Activated effector memory CD4-positive, alpha-beta T cell treated with Interleukin-2 at 50 U/mL for 16 hours (primary cell): ENCODE data around the gene OXNAD1.

ENCODE experiments used
- DNase-seq: peaks from one replicate; pipeline ENCODE4 v3.0.0-alpha.2; 2020

OXNAD1 gene

DNA sequence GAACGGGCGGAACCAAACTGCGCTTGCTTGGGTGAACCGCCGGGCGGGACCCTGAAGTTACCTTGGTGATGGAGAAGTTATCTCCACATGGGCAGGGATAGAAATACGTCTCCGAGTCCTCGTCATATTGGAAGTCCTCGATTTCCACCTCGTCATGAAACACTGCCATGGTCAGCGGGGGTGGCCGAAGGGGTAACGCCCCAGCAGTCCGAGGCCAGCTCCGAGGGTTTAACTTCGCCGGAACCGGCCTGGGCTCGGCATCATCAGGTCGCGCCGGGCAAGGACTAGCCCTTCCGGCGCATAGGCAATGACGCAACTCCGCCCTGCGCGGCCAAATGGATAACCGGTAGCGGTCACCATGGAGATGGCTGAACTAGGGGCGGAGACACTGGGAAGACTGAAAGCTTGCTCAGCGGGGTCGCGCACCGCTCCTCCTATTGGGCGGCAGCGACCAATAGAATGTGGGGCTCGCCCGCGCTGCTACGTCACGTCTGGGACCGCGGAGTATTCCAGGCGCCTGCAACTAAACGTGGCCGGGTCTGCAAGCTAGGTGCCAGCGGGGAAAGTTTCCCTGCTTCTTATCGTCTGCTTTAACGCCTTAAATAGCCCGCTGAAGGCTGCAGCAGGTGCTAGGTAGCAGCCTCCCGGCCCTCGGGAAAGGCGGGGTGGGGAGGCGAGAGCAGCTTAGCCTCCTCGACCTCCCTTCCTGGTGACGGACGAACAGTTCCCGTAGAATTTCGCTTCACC, at the start of gene OXNAD1, which contains the start of gene DPH3:
Gene OXNAD1, plus strand, starts transcription at position 505 of the 747 bp plus-strand sequence. CDS start 5,741 bp downstream, outside the sequence.
Gene DPH3, minus strand, starts transcription at position 236 of the 747 bp plus-strand sequence. Its CDS starts 67 bp downstream, at position 169.
- DNase-seq = peak; percentile 97

DNA sequence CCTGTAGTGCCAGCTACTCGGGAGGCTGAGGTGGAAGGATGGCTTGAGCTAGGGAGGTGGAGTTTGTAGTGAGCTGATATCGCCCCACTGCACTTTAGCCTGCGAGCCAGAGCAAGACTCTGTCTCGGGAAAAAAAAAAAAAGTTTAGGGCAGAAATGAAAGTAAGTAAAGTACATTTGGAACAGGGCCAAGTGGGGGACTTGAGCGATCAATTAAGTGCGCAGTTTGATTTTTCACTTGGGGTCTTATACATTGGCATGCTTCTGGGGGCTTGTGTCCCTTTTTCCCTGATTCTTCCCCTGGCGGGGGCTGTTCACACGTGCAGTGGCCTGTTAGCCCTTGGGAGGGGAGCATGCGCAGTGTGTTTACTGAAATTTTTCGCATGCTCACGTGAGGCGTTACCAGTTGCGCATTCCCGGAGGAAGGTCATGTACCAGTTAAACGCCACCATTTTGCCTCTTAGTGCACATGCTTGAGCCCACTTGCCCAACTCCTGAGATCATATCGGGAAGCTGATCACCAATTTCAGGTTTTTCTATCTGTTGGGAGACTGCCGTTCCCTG, 48.6 kb upstream of the OXNAD1 start:
- no peak for DNase-seq

GRCh38 chr3:16219777-16220176, 45.2 kb upstream of the OXNAD1 start:
- DNase-seq = no peak

DNA sequence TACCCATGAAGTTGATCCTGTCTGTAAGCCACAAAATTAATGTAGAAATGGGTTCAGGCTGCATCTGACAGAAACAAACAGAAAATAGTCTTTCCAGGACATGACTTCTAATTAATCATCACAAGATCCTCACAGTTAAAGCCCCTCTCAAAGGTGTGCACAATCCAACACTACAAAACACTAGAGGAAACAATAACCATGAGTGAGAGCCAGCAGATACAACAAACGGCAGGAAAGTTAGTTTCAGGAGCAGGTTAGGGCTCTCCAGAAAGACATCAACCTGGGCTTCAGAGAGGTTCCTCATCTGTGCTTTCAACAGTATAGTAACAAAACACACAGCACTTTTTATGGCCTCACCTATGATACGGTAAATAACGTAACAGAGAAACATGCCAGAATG, 43.0 kb upstream of the OXNAD1 start:
- DNase-seq = no peak

- no peak for DNase-seq
These were observed 42.5 kb upstream of the OXNAD1 start for GRCh38 chr3:16222547-16222946.

GRCh38 chr3:16224325-16224724, 40.7 kb upstream of the OXNAD1 start:
- no peak for DNase-seq

DNA sequence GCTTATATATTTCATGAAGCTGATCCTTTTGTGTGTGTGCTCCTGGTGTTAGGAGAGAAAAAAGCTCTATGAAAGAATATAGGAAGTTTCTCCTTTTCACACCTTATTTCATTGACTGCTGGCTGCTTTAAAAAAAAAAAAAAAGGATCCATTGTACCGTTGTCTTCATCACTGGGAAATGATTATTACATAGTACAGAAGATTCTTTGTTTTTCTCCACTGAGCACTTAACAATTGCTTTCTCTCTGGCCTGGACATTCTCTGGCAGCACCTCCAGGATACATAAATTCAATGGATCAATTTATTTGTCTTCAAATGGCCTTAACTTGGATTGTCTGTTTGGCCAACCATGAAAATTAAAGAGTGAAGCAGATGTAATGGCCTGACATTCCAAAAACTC, 37.4 kb upstream of the OXNAD1 start:
- DNase-seq = no peak

GRCh38 chr3:16229681-16230080, 35.3 kb upstream of the OXNAD1 start:
- no peak for DNase-seq

DNA sequence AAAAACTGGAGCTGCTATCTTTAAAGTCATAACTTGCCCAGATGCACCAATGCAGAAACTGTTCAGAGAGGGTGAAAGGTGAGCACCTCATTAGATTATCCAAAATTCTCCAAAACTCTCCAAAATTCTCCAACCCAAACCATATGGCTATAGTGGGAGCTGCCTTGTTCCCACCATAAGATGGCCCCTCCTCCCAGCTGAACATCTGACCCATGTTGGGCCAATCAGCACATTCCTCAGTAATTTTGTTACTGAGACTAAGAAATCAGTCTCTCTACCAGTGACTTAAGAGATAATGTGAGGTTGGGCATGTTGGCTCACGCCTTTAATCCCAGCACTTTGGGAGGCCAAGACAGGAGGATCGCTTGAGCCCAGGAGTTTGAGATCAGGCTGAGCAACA, 33.0 kb upstream of the OXNAD1 start:
- DNase-seq = no peak

- no peak for DNase-seq
These were observed 31.2 kb upstream of the OXNAD1 start for GRCh38 chr3:16233806-16234205.

DNA sequence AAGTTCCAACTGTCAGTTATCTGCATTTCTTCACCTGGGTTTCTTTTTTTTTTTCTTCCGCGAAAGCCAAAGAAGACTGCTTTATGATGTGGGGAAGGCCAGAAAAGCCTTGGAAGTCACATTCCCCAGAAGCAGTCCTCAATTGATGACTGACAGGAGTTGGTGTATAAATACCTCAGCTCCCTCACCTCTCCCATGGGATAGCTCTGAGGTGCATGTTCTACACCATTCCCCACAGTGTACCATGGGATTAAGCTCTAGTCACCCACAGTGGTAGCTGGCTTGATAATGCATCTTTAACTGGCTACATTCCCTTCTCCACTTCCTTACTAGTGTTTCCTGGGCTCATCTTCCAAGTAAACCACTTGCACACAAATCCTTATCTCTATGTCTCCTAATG, 30.7 kb upstream of the OXNAD1 start:
- DNase-seq = no peak

DNA sequence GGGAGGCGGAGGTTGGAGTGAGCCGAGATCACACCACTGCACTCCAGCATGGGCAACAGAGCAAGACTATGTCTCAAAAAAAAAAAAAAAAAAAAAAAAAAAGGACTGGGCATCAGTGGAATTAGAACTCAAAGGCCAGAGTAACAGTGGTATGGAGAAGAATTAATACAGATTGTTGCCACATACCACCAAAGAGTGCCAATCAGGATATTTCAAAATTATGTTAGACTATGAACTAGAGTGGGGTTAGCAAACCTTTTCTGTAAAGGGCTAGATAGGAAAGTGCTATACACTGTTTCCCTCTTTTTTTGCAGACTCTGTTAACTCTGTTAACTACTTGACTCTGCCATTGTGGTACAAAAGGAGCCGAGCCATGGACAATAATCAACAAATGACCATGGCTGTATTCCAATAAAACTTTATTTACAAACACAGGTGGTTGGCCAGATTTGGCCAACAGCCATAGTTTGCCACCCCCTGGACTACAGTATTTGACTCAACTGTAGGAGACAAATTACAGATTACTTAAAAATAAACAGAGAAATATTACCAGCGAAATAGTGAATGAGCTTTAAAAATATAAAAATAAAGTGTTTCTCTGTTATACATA, 28.9 kb upstream of the OXNAD1 start:
- no peak for DNase-seq

GRCh38 chr3:16236856-16237393, 28.1 kb upstream of the OXNAD1 start:
- no peak for DNase-seq

DNA sequence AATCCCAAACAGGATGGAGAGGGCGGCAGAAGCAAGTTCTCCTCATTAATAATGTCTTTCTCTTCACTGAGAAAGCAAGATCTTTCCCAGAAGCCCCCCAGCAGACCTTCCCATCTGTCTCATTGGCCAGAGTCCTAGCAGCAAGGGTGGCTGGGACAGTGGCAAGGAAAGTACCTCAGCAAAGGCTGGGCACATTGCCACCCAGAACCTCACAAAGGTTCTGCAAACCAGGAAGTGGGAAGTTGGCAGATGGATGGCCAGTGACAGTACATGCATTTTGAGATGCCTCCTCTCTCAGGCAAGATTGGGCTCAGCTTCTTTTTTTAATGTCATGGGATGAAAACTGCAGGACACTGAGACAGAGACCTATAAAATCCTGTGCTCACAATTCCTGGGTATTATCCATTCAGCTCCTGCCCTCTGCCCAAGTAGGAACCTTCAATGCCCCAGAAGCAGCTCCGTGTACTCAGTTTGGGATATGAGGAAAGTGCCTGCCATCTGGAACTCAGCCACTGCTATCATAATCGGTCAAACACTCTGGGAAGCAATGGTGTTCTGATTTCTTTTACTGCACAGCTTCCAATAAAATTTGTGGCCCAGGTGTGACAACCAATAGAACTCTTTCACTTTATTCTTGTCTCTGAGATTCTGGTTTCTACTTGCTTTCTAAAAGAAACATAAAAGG, 25.8 kb upstream of the OXNAD1 start:
- DNase-seq = no peak

- DNase-seq = no peak
These were observed 25.2 kb upstream of the OXNAD1 start for GRCh38 chr3:16239780-16240179.

DNA sequence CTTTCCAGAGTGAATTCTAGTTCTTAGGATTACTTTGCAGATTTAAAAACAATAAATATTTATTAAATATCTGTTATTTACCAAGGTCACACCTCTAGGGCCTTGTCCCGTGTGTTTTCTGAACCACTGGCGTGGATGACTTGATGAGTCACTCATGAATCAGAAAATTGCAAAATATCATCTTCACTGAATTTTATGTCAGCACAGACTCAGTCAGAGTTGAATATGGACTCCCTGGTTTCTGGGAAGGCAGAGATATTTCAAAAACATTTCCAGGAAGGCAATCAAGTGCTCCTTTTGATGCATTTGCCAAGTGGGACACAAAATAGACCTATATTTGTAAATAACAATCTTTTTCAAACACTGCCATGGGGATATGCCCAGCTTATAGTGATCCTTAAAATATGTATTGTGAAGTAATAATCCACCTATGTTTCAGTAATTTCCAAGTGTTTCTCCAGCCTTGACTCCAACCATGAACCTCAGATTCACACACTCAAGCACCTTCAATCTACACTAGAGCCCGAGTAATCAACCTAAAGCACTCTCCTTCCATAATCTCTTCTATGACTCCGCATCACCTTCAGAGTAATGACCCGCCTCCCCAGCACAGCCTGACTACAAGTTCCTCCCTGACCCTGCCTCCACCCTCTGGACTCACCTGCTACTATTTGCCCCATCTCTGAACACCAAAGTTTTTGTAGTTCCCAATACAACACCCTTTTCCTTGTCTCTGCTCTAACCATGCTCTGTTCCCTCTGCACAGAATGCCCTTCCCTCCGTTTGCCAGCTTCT, 24.6 kb upstream of the OXNAD1 start:
- DNase-seq = no peak

- no peak for DNase-seq
These were observed 23.8 kb upstream of the OXNAD1 start for GRCh38 chr3:16241225-16241624.

DNA sequence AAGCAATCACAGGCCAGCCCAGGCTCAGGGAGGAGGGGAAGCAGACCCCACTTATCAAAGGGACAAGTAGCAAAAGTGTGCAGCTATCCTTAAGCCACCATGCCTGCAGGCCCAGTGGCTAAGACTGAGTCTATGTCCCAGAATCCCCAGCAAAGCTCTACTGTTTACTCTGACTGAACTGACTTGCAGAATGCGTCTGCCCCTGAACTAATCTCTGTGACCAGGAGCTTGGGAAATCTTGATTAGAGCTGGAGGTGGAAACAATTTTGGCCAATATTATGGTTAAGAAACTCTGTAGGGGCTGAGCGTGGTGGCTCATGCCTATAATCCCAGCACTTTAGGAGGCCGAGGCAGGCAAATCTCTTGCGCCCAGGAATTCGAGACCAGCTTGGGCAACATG, 22.8 kb upstream of the OXNAD1 start:
- no peak for DNase-seq

GRCh38 chr3:16243706-16244490, 21.1 kb upstream of the OXNAD1 start:
- DNase-seq = no peak

GRCh38 chr3:16245609-16246008, 19.4 kb upstream of the OXNAD1 start:
- no peak for DNase-seq

DNA sequence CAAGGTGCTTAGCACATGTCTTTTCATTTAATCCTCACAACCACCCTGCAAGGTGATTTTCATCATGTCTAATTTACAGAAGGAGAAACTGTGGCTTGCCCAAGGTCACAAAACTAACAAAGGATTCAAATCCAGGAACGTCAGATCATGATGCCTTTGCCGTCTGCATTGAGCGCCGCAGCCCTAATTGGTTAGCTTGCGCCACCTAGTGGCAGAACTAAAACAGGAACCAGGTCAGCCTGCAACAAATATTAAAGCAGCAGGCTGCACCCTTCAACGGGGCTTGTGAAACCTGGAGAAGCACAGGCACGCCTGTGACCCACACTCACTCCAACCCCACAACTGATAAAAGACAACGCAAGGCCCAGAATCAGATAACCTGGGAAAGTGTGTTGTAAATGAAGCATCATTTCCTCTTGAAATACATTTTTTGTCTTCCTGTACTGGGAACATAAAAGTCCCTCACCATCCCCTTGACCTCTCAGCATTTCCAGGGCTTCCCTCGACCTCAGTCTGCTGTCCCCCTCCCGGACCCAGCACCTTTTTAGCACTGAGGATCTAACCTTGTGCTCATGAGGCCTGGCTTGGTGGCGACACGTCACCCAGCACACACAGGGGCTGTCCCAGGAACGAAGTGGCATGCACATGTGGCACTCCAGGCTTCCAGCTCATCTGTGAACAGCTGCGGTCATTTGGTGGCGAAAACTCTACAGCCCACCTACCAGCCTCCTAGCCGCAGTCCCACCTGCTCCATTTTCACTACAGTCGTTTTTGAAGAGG, 17.5 kb upstream of the OXNAD1 start:
- DNase-seq = peak; percentile 55
